Common myeloid progenitor, CD34-positive (primary cell): ENCODE measurements around the gene C1orf116. TPM values are rescaled to one million over a fixed set of nuclear protein-coding genes. Genes with fewer than 3 reads are reported as not detected.
A peak's percentile ranks its signal among the peaks of the same experiment; 100 is the strongest.

Experiments used
- CTCF ChIA-PET: fragments of 350-600 bp; sonication (Branson Sonifier 250); formaldehyde crosslinking; loops from one replicate; lab custom pipeline; 2021; ENCODE audit warnings: antibody characterized with exemption; lab: Charles Lee
- POLR2A ChIA-PET: fragments of 350-600 bp; sonication (Branson Sonifier 250); formaldehyde crosslinking; loops from one replicate; lab custom pipeline; 2021; ENCODE audit warnings: antibody characterized with exemption; lab: Charles Lee
- DNase-seq, 3 donors: peaks; one replicate each; pipeline versions ENCODE4 v3.0.0 to v3.0.0-alpha.2; 2013
- H3K27ac ChIP-seq, 2 experiments: 1 replicate in 1 of 2; 2 replicates in 1 of 2; pipeline ENCODE4 v1.7.0; 2013; ENCODE audit warnings: inconsistent platforms in 2 of 2, low read length in 2 of 2, mild to moderate bottlenecking in 2 of 2, low read depth in 1 of 2, moderate library complexity in 1 of 2; ENCODE audit not compliant: severe bottlenecking in 2 of 2, insufficient read depth in 1 of 2, poor library complexity in 1 of 2
- H3K27me3 ChIP-seq, 5 experiments: replicated peaks in 2 of 5; 1 replicate in 3 of 5; 2 replicates in 2 of 5; pipeline versions ENCODE4 v1.6.1 to v1.7.0; 2013; ENCODE audit warnings: low read length in 4 of 5, mild to moderate bottlenecking in 2 of 5, moderate library complexity in 2 of 5, inconsistent platforms in 1 of 5; ENCODE audit not compliant: insufficient read depth in 5 of 5, control insufficient read depth in 4 of 5
- H3K36me3 ChIP-seq, 4 experiments: 1 replicate in 2 of 4; 2 replicates in 2 of 4; pipeline versions ENCODE4 v1.6.1 to v1.7.0; 2013; ENCODE audit warnings: low read length in 3 of 4, control low read depth in 1 of 4, mild to moderate bottlenecking in 1 of 4; ENCODE audit not compliant: control insufficient read depth in 4 of 4, insufficient read depth in 4 of 4
- H3K4me1 ChIP-seq, 4 experiments: 1 replicate in 3 of 4; 2 replicates in 1 of 4; pipeline versions ENCODE4 v1.6.1 to v1.7.1; 2013; ENCODE audit warnings: low read length in 3 of 4, mild to moderate bottlenecking in 3 of 4, control low read depth in 1 of 4, inconsistent platforms in 1 of 4, moderate library complexity in 1 of 4; ENCODE audit not compliant: control insufficient read depth in 4 of 4, insufficient read depth in 4 of 4; ENCODE audit errors: control extremely low read depth in 1 of 4
- H3K4me3 ChIP-seq, 7 experiments: 1 replicate in 4 of 7; 2 replicates in 3 of 7; pipeline versions ENCODE4 v1.5.1 to v1.7.0; 2013; ENCODE audit warnings: mild to moderate bottlenecking in 7 of 7, low read length in 6 of 7, moderate library complexity in 6 of 7, inconsistent platforms in 2 of 7, low read depth in 2 of 7, control low read depth in 1 of 7; ENCODE audit not compliant: insufficient read depth in 4 of 7, control insufficient read depth in 1 of 7; ENCODE audit errors: extremely low read depth in 1 of 7
- H3K9me3 ChIP-seq, 5 experiments: 1 replicate in 4 of 5; 2 replicates in 1 of 5; pipeline versions ENCODE4 v1.6.1 to v1.7.1; 2013; ENCODE audit warnings: low read length in 4 of 5, mild to moderate bottlenecking in 2 of 5, inconsistent platforms in 1 of 5, low read depth in 1 of 5, moderate library complexity in 1 of 5; ENCODE audit not compliant: control insufficient read depth in 4 of 5, insufficient read depth in 2 of 5; ENCODE audit errors: control extremely low read depth in 1 of 5
- WGBS: methylation state at CpG from one replicate; pipeline ENCODE4 v1.1.5; 2013; ENCODE audit not compliant: insufficient coverage; 5-methylcytosine and 5-hydroxymethylcytosine counted together
- polyA plus RNA-seq: library from polyadenylated mRNA; unstranded; fragments of 120-200 nt; gene quantifications from one replicate; pipeline ENCODE4 v1.2.1, GENCODE V29; 2013

The C1orf116 gene
- polyA plus RNA-seq = 0.07 TPM

- 0% methylated on average over 1 of the region's 1 CpG for WGBS
- Histone ChIP-seq H3K27ac (peak within 1 kb of the TSS in 1 of 2 experiments; percentile 1), H3K4me3 (no peak within 1 kb of the TSS), H3K27me3 (peaks cover 0 to 3% (median 0%) of the 10 kb centered on the region in 5 experiments), H3K36me3 (no peaks in the 10 kb centered on the region), H3K4me1 (peaks cover 0 to 10% (median 5%) of the 10 kb centered on the region in 4 experiments), H3K9me3 (no peaks in the 10 kb centered on the region)
- POLR2A ChIA-PET = no interaction called here
- CTCF ChIA-PET = interaction anchor here (0.5 to 8.4 kb wide), 8 partner anchors 11 to 288 kb away, joined by 3 to 60 read pairs (median 3); partner anchors contain the start of genes PFKFB2 and YOD1
- DNase-seq = no peak
Observed at GRCh38 chr1:207032528-207033017, at the start of gene C1orf116. Gene C1orf116, minus strand, starts transcription at chr1:207032756. Its CDS starts 5,158 bp downstream, at chr1:207027598.

- no peak overlapping the region for H3K27ac ChIP-seq
- no CpG with 5 or more reads among the region's 2 CpGs for WGBS
- H3K27me3 ChIP-seq = no peaks in the 10 kb centered on the region
- H3K9me3 ChIP-seq = no peaks in the 10 kb centered on the region
- DNase-seq = no peak
- no peak overlapping the region for H3K4me3 ChIP-seq
- CTCF ChIA-PET = interaction anchor here (0.7 to 4.8 kb wide), 4 partner anchors 22 to 326 kb away, joined by 3 to 38 read pairs (median 4); no protein-coding TSS in a partner anchor
- H3K36me3 ChIP-seq = no peaks in the 10 kb centered on the region
- H3K4me1 ChIP-seq = peaks cover 2 to 14% (median 3%) of the 10 kb centered on the region in 4 experiments
- POLR2A ChIA-PET = no interaction called here
Observed at GRCh38 chr1:207081806-207082205, 49.2 kb upstream of the C1orf116 start.

- no peaks in the 10 kb centered on the region for H3K27me3 ChIP-seq
- H3K27ac ChIP-seq = no peak overlapping the region
- WGBS = no CpG with 5 or more reads among the region's 2 CpGs
- no peak overlapping the region for H3K4me3 ChIP-seq
- H3K9me3 ChIP-seq = no peaks in the 10 kb centered on the region
- no peak for DNase-seq
- H3K4me1 ChIP-seq = peaks cover 2 to 14% (median 3%) of the 10 kb centered on the region in 4 experiments
- POLR2A ChIA-PET = no interaction called here
- CTCF ChIA-PET = interaction anchor here (0.7 to 2.1 kb wide), 5 partner anchors 10 to 412 kb away, joined by 3 to 6 read pairs (median 4); no protein-coding TSS in a partner anchor
- no peaks in the 10 kb centered on the region for H3K36me3 ChIP-seq
Observed at GRCh38 chr1:207081088-207081487, 48.5 kb upstream of the C1orf116 start.

GRCh38 chr1:207079706-207080241 is 47.2 kb upstream of the C1orf116 start:
- WGBS = 73% methylated on average over 3 of the region's 6 CpGs
- no peaks in the 10 kb centered on the region for H3K9me3 ChIP-seq
- DNase-seq = no peak
- H3K27me3 ChIP-seq = no peaks in the 10 kb centered on the region
- H3K27ac ChIP-seq = no peak overlapping the region
- H3K4me1 ChIP-seq = peaks cover 0 to 6% (median 1%) of the 10 kb centered on the region in 4 experiments
- no peaks in the 10 kb centered on the region for H3K36me3 ChIP-seq
- CTCF ChIA-PET = interaction anchor here (0.8 to 2.6 kb wide), 15 partner anchors 19 to 419 kb away, joined by 3 to 22 read pairs (median 4); no protein-coding TSS in a partner anchor
- no peak overlapping the region for H3K4me3 ChIP-seq
- POLR2A ChIA-PET = no interaction called here

- H3K4me3 ChIP-seq = no peak overlapping the region
- H3K27ac ChIP-seq = no peak overlapping the region
- no peaks in the 10 kb centered on the region for H3K27me3 ChIP-seq
- no peaks in the 10 kb centered on the region for H3K9me3 ChIP-seq
- WGBS = 86% methylated on average over 5 of the region's 11 CpGs
- POLR2A ChIA-PET = interaction anchor here (0.6 to 0.7 kb wide), 2 partner anchors 24 to 326 kb away, joined by 3 read pairs; no protein-coding TSS in a partner anchor
- H3K4me1 ChIP-seq = peaks cover 0 to 2% (median 0%) of the 10 kb centered on the region in 4 experiments
- CTCF ChIA-PET = interaction anchor here (0.7 to 2.6 kb wide), 12 partner anchors 10 to 421 kb away, joined by 3 to 22 read pairs (median 4); partner anchors contain the start of genes PFKFB2 and YOD1
- no peak for DNase-seq
- no peaks in the 10 kb centered on the region for H3K36me3 ChIP-seq
Observed at GRCh38 chr1:207078578-207079132, 46.1 kb upstream of the C1orf116 start.

- no peak overlapping the region for H3K27ac ChIP-seq
- ChIA-PET CTCF (interaction anchor here (0.8 to 4.1 kb wide), 14 partner anchors 18 to 422 kb away, joined by 3 to 22 read pairs (median 6); partner anchors contain the start of gene YOD1), POLR2A (interaction anchor here (0.6 kb wide), 1 partner anchor 23 kb away, joined by 3 read pairs; no protein-coding TSS in a partner anchor)
Observed at GRCh38 chr1:207077470-207078377, 45.2 kb upstream of the C1orf116 start.

More at GRCh38 chr1:207077470-207078377, 45.2 kb upstream of the C1orf116 start:
- Histone ChIP-seq H3K4me3 (no peak overlapping the region), H3K4me1 (peaks cover under 1 to 4% (median 2%) of the 10 kb centered on the region in 4 experiments), H3K27me3 (no peaks in the 10 kb centered on the region), H3K9me3 (no peaks in the 10 kb centered on the region), H3K36me3 (no peaks in the 10 kb centered on the region)
- 36% methylated on average over 2 of the region's 6 CpGs for WGBS
- DNase-seq = peak; percentile 77 to 90 (median 83)
